AG09309 (cell line): ENCODE data around the gene RBL2.

Experiments
- DNase-seq: peaks from one replicate; pipeline ENCODE4 v3.0.0-alpha.2; 2010; ENCODE audit warnings: low read depth
- H3K4me3 ChIP-seq: 2 replicates; pipeline ENCODE4 v1.5.1; 2011; ENCODE audit warnings: mild to moderate bottlenecking, low read depth, low read length, moderate library complexity; ENCODE audit not compliant: control insufficient read depth
- CTCF ChIP-seq: IDR thresholded peaks from 2 replicates; pipeline ENCODE4 v1.5.1; 2011; ENCODE audit warnings: mild to moderate bottlenecking, low read depth, low read length, inconsistent platforms; ENCODE audit not compliant: insufficient read depth, control insufficient read depth; ENCODE audit errors: missing control alignments

RBL2 gene

GRCh38 chr16:53501216-53501859 is 67.1 kb downstream of the RBL2 start:
- H3K4me3 ChIP-seq, result no peak overlapping the region
- DNase-seq, result no peak
- no peak for TF ChIP-seq CTCF

- H3K4me3 ChIP-seq, result peak within 1 kb of the TSS; percentile 72
- DNase-seq, result no peak
- no peak for TF ChIP-seq CTCF
These were observed 68.3 kb downstream of the RBL2 start, which contains the start of gene AKTIP for GRCh38 chr16:53502331-53503269. Gene AKTIP, minus strand, starts transcription at chr16:53503209. Its CDS starts 2,950 bp downstream, at chr16:53500259.

GRCh38 chr16:53503270-53503923 is 69.1 kb downstream of the RBL2 start:
- peak overlapping the region; percentile 72 for H3K4me3 ChIP-seq
- DNase-seq, result peak; percentile 100
- TF ChIP-seq CTCF, result no peak

GRCh38 chr16:53503991-53504663 is 69.9 kb downstream of the RBL2 start:
- peak overlapping the region; percentile 58 for H3K4me3 ChIP-seq
- no peak for DNase-seq
- TF ChIP-seq CTCF, result peak; percentile 6

- DNase-seq, result no peak
- H3K4me3 ChIP-seq, result no peak overlapping the region
- no peak for TF ChIP-seq CTCF
These were observed 70.4 kb downstream of the RBL2 start for GRCh38 chr16:53504665-53505064.

- no peak overlapping the region for H3K4me3 ChIP-seq
- no peak for DNase-seq
- TF ChIP-seq CTCF, result no peak
These were observed 72.0 kb downstream of the RBL2 start for GRCh38 chr16:53506254-53506653.
